Stimulated activated CD4-positive, alpha-beta T cell treated with anti-CD3 and anti-CD28 coated beads, Interleukin-2, amount 100 ng/mL, for 24 hours (primary cell): Measurements from ENCODE around the gene RP2.

Source experiments
- DNase-seq, 2 donors: peaks; one replicate each; pipeline ENCODE4 v3.0.0-alpha.2; 2020

RP2 gene

GRCh38 chrX:46927718-46928117 is 90.9 kb downstream of the RP2 start:
- no peak for DNase-seq

- no peak for DNase-seq
Measured at GRCh38 chrX:46929439-46930261, 92.8 kb downstream of the RP2 start.
